Effector memory CD4-positive, alpha-beta T cell (primary cell): Measurements from ENCODE around the gene ABLIM2.

ENCODE experiments used
- DNase-seq, 3 donors: peaks; one replicate each; pipeline ENCODE4 v3.0.0-alpha.2; 2020
- H3K27ac ChIP-seq: 2 replicates; pipeline ENCODE4 v1.7.0; 2013; ENCODE audit warnings: mild to moderate bottlenecking, low read length, moderate library complexity; ENCODE audit not compliant: insufficient read depth, poor library complexity, severe bottlenecking
- H3K27me3 ChIP-seq: replicated peaks from 2 replicates; pipeline ENCODE4 v1.7.0; 2013; ENCODE audit warnings: mild to moderate bottlenecking, low read length; ENCODE audit not compliant: insufficient read depth, control insufficient read depth, poor library complexity, severe bottlenecking
- H3K36me3 ChIP-seq: 2 replicates; pipeline ENCODE4 v1.7.0; 2013; ENCODE audit warnings: mild to moderate bottlenecking, low read length, moderate library complexity; ENCODE audit not compliant: control insufficient read depth, insufficient read depth
- H3K4me1 ChIP-seq: 2 replicates; pipeline ENCODE4 v1.7.0; 2013; ENCODE audit warnings: low read length, mild to moderate bottlenecking; ENCODE audit not compliant: control insufficient read depth, insufficient read depth, poor library complexity, severe bottlenecking
- H3K4me3 ChIP-seq: 2 replicates; pipeline ENCODE4 v1.7.0; 2013; ENCODE audit warnings: low read length, low read depth, mild to moderate bottlenecking; ENCODE audit not compliant: insufficient read depth, poor library complexity, severe bottlenecking
- H3K9me3 ChIP-seq: 2 replicates; pipeline ENCODE4 v1.7.0; 2013; ENCODE audit warnings: mild to moderate bottlenecking, low read length, moderate library complexity; ENCODE audit not compliant: control insufficient read depth

ABLIM2 gene

GRCh38 chr4:8168232-8168631 lies 9.6 kb upstream of the ABLIM2 start:
- Histone ChIP-seq H3K9me3 (peaks cover 8% of the 10 kb centered on the region), H3K4me3 (no peak overlapping the region), H3K27ac (no peak overlapping the region), H3K4me1 (no peaks in the 10 kb centered on the region), H3K36me3 (no peaks in the 10 kb centered on the region), H3K27me3 (no peaks in the 10 kb centered on the region)
- DNase-seq, result no peak

DNA sequence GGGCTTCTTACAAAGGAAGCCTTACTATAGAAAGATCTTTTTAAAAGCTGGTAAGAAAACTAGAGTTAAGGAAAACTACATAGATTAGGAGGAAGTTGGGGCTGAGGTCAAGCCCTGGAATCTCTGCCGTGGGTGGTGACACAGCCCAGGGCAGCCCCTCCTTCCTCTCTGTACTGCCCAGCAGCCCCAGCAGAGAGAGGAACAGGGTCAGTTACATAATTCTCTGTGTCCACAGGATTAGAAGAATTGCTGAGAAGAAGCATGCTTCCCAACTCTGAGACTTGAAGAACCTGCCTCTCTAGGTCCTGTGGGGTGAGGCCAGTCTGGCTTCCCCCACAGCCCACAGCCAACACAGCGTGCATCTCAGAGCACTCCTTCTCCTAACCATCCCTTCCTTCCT lies 9.2 kb upstream of the ABLIM2 start:
- Histone ChIP-seq H3K4me1 (no peaks in the 10 kb centered on the region), H3K27ac (no peak overlapping the region), H3K27me3 (no peaks in the 10 kb centered on the region), H3K36me3 (no peaks in the 10 kb centered on the region), H3K4me3 (no peak overlapping the region), H3K9me3 (peaks cover 8% of the 10 kb centered on the region)
- no peak for DNase-seq

- no peaks in the 10 kb centered on the region for H3K4me1 ChIP-seq
- H3K4me3 ChIP-seq, result no peak overlapping the region
- H3K27me3 ChIP-seq, result no peaks in the 10 kb centered on the region
- DNase-seq, result no peak
- no peak overlapping the region for H3K27ac ChIP-seq
- H3K36me3 ChIP-seq, result no peaks in the 10 kb centered on the region
- H3K9me3 ChIP-seq, result peaks cover 8% of the 10 kb centered on the region
Observed at GRCh38 chr4:8167291-8167690, 8.7 kb upstream of the ABLIM2 start.

GRCh38 chr4:8165374-8165896 lies 6.8 kb upstream of the ABLIM2 start:
- H3K9me3 ChIP-seq, result peaks cover 8% of the 10 kb centered on the region
- no peaks in the 10 kb centered on the region for H3K4me1 ChIP-seq
- no peak overlapping the region for H3K4me3 ChIP-seq
- no peak for DNase-seq
- H3K27me3 ChIP-seq, result no peaks in the 10 kb centered on the region
- no peak overlapping the region for H3K27ac ChIP-seq
- H3K36me3 ChIP-seq, result no peaks in the 10 kb centered on the region

DNA sequence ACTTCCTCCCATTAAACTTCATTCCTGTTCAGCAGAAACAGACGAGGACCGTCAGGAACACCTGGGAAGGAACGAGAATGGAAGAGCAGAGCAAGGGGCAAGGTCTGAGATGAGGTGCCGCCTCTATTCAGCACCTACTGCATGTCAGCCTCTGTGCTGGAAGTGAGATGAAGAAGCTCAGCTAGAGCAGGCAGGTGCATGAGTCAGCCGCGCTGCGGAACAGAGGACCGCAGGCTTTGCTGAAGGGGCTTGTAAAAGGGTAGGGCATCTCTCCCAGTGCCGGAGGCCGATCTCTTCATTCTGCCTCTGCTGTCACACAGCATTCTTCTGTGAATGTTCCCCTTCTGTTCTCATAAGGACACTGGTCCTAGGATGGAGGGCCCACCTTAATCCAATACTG lies 6.1 kb upstream of the ABLIM2 start:
- Histone ChIP-seq H3K9me3 (peaks cover 8% of the 10 kb centered on the region), H3K4me1 (peaks cover under 1% of the 10 kb centered on the region), H3K4me3 (no peak overlapping the region), H3K36me3 (no peaks in the 10 kb centered on the region), H3K27ac (no peak overlapping the region), H3K27me3 (no peaks in the 10 kb centered on the region)
- no peak for DNase-seq

DNA sequence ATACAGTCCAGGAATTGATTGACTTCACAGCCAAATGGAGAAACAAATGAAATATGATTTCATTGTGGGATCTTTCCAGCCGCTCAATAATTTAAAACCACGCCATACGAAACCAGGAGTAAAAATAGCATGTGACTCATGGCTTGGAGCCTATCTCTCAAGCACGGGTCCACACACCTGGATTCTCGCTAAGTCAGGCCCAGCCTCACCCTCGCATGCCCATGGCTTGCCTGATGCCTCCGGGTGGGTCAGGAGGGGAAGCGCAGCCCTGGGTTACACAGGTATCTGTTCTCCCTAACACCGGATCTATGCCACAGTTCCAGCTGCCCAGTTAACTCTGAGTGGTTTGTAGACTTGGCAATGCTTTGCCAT lies 5.6 kb upstream of the ABLIM2 start:
- Histone ChIP-seq H3K36me3 (no peaks in the 10 kb centered on the region), H3K4me1 (peaks cover 6% of the 10 kb centered on the region), H3K4me3 (no peak overlapping the region), H3K27me3 (no peaks in the 10 kb centered on the region), H3K27ac (no peak overlapping the region), H3K9me3 (peaks cover 8% of the 10 kb centered on the region)
- no peak for DNase-seq

GRCh38 chr4:8163436-8164193 lies 5.0 kb upstream of the ABLIM2 start:
- peaks cover 5% of the 10 kb centered on the region for H3K9me3 ChIP-seq
- H3K4me1 ChIP-seq, result peaks cover 8% of the 10 kb centered on the region
- H3K36me3 ChIP-seq, result no peaks in the 10 kb centered on the region
- H3K27me3 ChIP-seq, result no peaks in the 10 kb centered on the region
- H3K4me3 ChIP-seq, result no peak overlapping the region
- no peak for DNase-seq
- no peak overlapping the region for H3K27ac ChIP-seq

DNA sequence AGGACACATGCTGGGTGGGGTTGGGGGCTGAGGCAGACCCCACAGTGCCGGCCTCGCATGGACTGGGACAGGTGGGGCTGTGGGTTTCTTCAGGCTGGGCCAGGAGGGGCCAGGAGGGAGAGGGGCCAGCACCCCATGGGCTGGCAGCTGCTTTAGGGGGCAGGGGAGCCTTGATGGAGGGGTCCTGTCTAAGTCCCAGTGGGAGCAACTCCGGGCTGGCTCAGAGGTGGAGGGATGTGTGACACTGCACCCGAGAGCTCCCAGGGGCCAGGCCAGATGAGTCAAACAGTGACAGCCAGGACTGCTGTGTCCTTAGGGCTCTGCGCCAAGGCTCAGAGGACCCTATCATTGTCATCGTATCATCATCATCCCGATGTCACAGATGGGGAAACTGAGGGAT lies 4.4 kb upstream of the ABLIM2 start:
- Histone ChIP-seq H3K27me3 (no peaks in the 10 kb centered on the region), H3K9me3 (no peaks in the 10 kb centered on the region), H3K27ac (no peak overlapping the region), H3K4me1 (peaks cover 8% of the 10 kb centered on the region), H3K36me3 (no peaks in the 10 kb centered on the region), H3K4me3 (no peak overlapping the region)
- DNase-seq, result no peak

GRCh38 chr4:8162625-8163024 lies 4.0 kb upstream of the ABLIM2 start:
- Histone ChIP-seq H3K27me3 (no peaks in the 10 kb centered on the region), H3K9me3 (no peaks in the 10 kb centered on the region), H3K4me3 (no peak overlapping the region), H3K27ac (no peak overlapping the region), H3K4me1 (peaks cover 12% of the 10 kb centered on the region), H3K36me3 (no peaks in the 10 kb centered on the region)
- DNase-seq, result no peak

- H3K4me1 ChIP-seq, result peaks cover 15% of the 10 kb centered on the region
- no peak overlapping the region for H3K27ac ChIP-seq
- no peaks in the 10 kb centered on the region for H3K27me3 ChIP-seq
- H3K36me3 ChIP-seq, result no peaks in the 10 kb centered on the region
- H3K9me3 ChIP-seq, result no peaks in the 10 kb centered on the region
- no peak for DNase-seq
- H3K4me3 ChIP-seq, result no peak overlapping the region
Observed at GRCh38 chr4:8160572-8160971, 2.0 kb upstream of the ABLIM2 start.
